ENCODE data around the gene MAPRE2.

DNA sequence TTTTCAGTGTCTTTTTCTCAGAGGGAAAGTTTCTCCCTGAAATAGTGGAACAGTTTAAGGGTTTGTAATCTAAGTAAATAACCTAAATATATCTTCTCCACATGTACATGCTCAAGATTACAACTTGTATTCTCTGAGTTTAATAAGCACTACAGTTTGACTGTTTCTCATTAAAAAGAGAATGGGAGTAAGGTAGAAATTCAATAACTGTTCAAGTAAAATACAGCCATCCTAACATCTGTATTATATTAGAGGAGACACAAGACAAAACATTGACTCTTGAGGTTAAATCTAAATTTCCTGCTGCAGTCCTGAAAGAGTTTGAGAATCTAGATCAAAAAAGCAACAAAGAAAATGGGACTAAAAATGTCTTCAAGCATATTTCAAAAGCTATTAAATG is 126.6 kb downstream of the MAPRE2 start:
- TF ChIP-seq CTCF (IDR thresholded peaks at IDR 0.05; ENCODE audit: low read length): no peak
- no peak for TF ChIP-seq EZH2 (IDR thresholded peaks at IDR 0.05; ENCODE audit: borderline replicate concordance, low read length)

All from OCI-LY1 (cell line).